Activated T-cell treated with anti-CD3 and anti-CD28 coated beads for 48 hours (primary cell): ENCODE data around the gene STK32A.

Source experiments
- DNase-seq: peaks from one replicate; pipeline ENCODE4 v3.0.0-alpha.2; 2020; ENCODE audit warnings: low read depth

STK32A gene

GRCh38 chr5:147259837-147260236 lies 25.0 kb downstream of the STK32A start:
- no peak for DNase-seq

- DNase-seq, result no peak
Observed at GRCh38 chr5:147267082-147267832, 32.4 kb downstream of the STK32A start.

GRCh38 chr5:147276497-147276896 lies 41.7 kb downstream of the STK32A start:
- no peak for DNase-seq

- no peak for DNase-seq
Observed at GRCh38 chr5:147286296-147286695, 51.5 kb downstream of the STK32A start.

GRCh38 chr5:147287110-147287509 lies 52.3 kb downstream of the STK32A start:
- DNase-seq, result no peak

- no peak for DNase-seq
Observed at GRCh38 chr5:147290261-147290660, 55.4 kb downstream of the STK32A start.

GRCh38 chr5:147303251-147303650 lies 68.4 kb downstream of the STK32A start:
- DNase-seq, result no peak

- DNase-seq, result no peak
Observed at GRCh38 chr5:147303976-147304375, 69.2 kb downstream of the STK32A start.

- no peak for DNase-seq
Observed at GRCh38 chr5:147305147-147305546, 70.3 kb downstream of the STK32A start.

- DNase-seq, result no peak
Observed at GRCh38 chr5:147306351-147306750, 71.5 kb downstream of the STK32A start.

- DNase-seq, result no peak
Observed at GRCh38 chr5:147307170-147307569, 72.3 kb downstream of the STK32A start.

GRCh38 chr5:147309621-147310020 lies 74.8 kb downstream of the STK32A start:
- no peak for DNase-seq

GRCh38 chr5:147310059-147310704 lies 75.4 kb downstream of the STK32A start:
- DNase-seq, result no peak

- DNase-seq, result no peak
Observed at GRCh38 chr5:147317978-147318684, 83.3 kb downstream of the STK32A start.

- no peak for DNase-seq
Observed at GRCh38 chr5:147321569-147321968, 86.7 kb downstream of the STK32A start.

- DNase-seq, result no peak
Observed at GRCh38 chr5:147327421-147327820, 92.6 kb downstream of the STK32A start.

GRCh38 chr5:147327905-147328304 lies 93.1 kb downstream of the STK32A start:
- no peak for DNase-seq

GRCh38 chr5:147332658-147333057 lies 97.8 kb downstream of the STK32A start:
- no peak for DNase-seq

- DNase-seq, result no peak
Observed at GRCh38 chr5:147336876-147337275, 102.0 kb downstream of the STK32A start.

- no peak for DNase-seq
Observed at GRCh38 chr5:147339313-147339712, 104.5 kb downstream of the STK32A start.

GRCh38 chr5:147340941-147341340 lies 106.1 kb downstream of the STK32A start:
- no peak for DNase-seq

GRCh38 chr5:147341345-147341744 lies 106.5 kb downstream of the STK32A start:
- no peak for DNase-seq

- DNase-seq, result no peak
Observed at GRCh38 chr5:147344861-147345260, 110.0 kb downstream of the STK32A start.
